ENCODE data around the gene ANKRD13A.
A peak's percentile ranks its signal among the peaks of the same experiment; 100 is the strongest.

GRCh38 chr12:110088936-110089335, 89.7 kb downstream of the ANKRD13A start:
- no peak for TF ChIP-seq CTCF (IDR thresholded peaks at IDR 0.05)
- TF ChIP-seq EP300 (IDR thresholded peaks at IDR 0.05), result peak in 1 of 2 donors; percentile 19

Data from tibial nerve (tissue), 4 donors.